Measurements from ENCODE around the gene NSF.
"Not testable (repeated sequence)": the region's sequence is repeated elsewhere in the genome, so short reads cannot be mapped to it uniquely, and the experiment has no call there.

The NSF gene

DNA sequence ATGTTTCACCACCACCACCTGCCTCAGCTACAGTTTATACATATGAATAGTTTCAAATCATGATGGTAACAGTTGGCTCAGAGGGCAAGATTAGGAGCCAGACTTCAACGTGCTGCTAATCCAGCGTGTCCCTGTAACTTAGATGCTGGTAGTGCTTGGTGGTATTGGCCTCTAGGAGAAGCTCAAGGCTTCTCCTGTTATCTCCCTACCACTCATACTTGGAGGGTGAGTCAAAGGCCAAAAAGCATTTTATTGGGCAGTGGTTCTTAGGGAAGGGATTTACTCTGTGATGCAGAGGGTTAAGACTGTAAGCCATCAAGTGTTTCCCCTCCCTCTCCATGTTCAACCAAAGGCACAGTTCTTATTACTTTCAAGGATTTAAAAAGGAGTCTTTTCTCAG is 82.3 kb downstream of the NSF start:
- CTCF ChIA-PET; POLR2A ChIA-PET (ENCODE audit: low non-redundant PET); DNase-seq (ENCODE audit: low spot score); H3K27ac ChIP-seq: not testable (repeated sequence)

DNA sequence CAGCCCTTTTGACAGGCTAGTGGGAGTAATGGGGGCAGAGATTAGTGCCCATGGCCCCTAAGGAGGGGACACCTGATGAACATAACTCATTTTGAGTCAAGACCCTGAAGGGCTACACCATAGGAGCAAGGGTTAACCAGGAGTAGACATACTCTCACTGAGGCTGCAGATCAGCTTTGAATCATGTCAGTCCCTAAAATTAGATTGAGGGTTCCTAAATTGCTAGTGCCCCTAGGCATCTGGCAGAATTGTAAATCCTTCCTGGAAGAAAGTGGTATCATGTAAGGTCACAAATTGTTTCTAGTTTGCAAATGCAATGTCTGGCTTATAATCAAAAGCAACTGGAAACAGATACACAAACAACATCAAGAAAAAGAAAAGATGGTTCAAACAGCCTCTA is 87.3 kb downstream of the NSF start:
- H3K27ac ChIP-seq; CTCF ChIA-PET; POLR2A ChIA-PET (ENCODE audit: low non-redundant PET); DNase-seq (ENCODE audit: low spot score): not testable (repeated sequence)

DNA sequence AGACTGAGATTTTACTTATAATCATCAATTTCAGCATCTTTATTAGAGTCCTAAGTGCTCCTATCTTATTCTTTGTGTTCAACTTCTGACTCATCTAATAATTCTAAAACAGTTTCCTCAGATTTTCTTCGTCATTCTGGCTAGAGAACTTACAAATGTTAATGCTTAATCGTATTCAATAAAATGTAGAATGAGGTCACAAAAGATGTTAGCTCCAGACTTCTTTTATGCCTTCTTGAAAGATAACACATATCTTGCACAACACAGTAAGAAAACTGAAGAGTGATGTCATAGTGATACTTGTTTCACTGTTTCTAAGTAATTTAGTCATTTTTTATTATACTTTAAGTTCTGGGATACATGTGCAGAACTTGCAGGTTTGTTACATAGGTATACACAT is 93.2 kb downstream of the NSF start:
- POLR2A ChIA-PET (ENCODE audit: low non-redundant PET); H3K27ac ChIP-seq; CTCF ChIA-PET; DNase-seq (ENCODE audit: low spot score): not testable (repeated sequence)

DNA sequence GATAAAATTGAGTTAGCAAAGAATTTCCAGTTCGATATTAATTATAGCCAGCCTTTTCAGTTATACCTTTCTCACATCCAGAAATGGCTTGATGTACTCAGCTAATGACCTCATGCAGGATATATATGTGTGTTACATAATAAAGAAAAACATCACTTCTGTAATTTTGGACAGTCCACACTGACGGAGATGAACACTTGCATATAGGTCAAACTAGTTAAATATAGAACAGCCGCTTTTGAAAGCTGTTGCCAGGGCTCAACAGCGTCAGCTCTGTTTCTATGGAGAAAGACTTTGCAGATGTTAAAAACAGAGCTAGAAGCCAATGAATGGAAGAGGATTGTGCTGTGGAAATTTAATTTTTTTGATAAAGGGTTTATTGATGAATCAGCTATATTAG is 94.8 kb downstream of the NSF start:
- POLR2A ChIA-PET (ENCODE audit: low non-redundant PET); CTCF ChIA-PET; H3K27ac ChIP-seq; DNase-seq (ENCODE audit: low spot score): not testable (repeated sequence)

DNA sequence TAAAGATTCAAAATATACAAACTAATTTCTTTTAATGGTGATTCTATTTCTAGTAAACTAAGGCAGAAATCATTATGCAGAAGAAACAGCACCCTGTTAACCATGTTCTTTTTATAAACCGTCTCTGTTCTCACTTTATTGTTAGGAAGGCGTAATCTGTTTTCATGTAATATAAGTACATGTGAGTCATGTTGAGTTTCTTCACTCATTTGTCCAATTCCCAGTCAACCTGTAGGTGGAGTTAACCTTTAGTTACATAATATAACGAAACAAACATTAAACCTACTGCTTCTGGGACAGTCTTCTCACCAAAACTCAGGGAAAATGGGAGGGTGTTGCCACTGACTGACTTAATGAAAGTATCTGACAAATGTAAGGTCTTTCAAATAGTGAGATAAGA is 101.7 kb downstream of the NSF start:
- POLR2A ChIA-PET (ENCODE audit: low non-redundant PET); DNase-seq (ENCODE audit: low spot score); CTCF ChIA-PET; H3K27ac ChIP-seq: not testable (repeated sequence)

DNA sequence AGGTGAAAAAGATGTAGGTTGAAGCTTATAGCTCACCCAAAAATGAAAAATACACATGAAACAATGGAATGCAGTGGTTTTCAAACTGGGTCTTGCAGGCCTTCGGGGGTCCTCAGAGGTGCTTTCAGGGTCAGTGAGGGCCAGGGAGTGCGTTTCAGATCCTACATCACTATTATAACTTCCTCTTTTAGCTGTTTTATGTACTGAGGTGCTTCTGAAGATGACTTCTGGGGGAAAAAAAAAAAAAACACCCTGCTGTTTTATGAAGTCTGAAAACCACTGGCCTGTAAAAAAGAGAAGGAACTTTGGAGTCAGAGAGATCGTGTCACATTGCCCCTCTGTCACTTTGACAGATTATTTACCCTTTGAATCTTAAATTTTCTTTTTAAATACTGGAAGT is 102.8 kb downstream of the NSF start:
- POLR2A ChIA-PET (ENCODE audit: low non-redundant PET); H3K27ac ChIP-seq; CTCF ChIA-PET; DNase-seq (ENCODE audit: low spot score): not testable (repeated sequence)

DNA sequence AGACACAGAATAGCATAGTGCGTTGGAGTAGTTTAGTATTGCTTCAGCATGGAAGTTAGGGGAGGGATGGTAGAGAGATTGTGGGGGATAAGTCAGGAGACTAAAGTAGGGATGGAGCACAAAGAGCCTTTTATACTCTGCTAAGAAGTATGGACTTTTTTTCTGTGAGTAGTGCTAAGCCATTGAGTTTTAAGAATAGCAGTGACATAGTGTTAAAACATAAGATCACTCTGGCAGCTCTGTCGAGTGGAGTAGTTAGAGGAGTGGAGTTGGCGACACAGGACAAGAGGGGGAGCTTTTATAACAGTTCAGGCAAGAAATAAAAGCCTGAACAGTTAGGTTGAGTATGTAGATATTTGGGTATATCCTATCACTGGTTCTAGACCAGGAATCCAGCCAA is 106.1 kb downstream of the NSF start:
- H3K27ac ChIP-seq; POLR2A ChIA-PET (ENCODE audit: low non-redundant PET); CTCF ChIA-PET: not testable (repeated sequence)

DNA sequence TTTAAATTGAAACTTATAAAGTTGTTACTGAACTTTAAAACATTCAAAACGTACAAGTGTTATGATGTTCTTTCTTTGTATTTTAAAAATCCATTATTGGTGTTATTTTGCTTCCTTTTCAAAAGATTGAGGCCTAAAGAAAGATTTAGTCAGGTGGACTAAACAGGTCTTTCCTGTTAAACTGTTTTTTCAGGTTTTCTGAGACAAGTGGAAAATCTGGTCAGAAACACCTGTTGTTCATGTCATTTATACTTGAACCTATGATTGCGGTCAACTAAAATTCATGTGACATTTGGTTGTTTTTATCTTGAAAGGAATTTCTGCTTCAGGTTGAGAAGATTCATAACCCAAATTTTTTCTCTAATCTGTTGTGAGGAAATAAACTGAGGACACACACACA is 108.5 kb downstream of the NSF start:
- H3K27ac ChIP-seq; POLR2A ChIA-PET (ENCODE audit: low non-redundant PET); CTCF ChIA-PET; DNase-seq (ENCODE audit: low spot score): not testable (repeated sequence)

More for the DNA sequence above, 106.1 kb downstream of the NSF start:
- DNase-seq (ENCODE audit: low spot score), result not testable (repeated sequence)

DNA sequence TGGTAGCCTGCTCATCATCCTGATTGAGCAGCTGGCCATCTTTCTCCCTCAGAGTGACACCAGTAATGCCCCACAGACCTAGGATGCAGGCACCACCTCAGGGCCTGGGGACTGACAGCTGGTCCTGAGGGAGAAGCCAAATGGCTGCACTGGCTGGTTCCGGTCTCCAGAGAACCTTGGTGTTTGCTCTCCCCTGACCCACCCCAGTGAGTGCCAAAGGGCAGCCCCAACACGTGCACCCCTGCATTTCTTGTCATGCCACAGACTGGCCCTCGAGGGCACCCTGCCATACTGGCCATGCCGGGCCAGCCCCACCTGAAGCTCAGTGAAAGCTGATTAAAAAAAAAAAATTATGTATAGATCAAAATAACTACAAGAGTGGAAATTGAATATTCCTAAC is 127.5 kb downstream of the NSF start:
- DNase-seq (ENCODE audit: low spot score), result no peak
- ChIA-PET POLR2A (ENCODE audit: low non-redundant PET) (no interaction called here), CTCF (no interaction called here)
- H3K27ac ChIP-seq, result no peak overlapping the region
- TF ChIP-seq, protein P1, sequence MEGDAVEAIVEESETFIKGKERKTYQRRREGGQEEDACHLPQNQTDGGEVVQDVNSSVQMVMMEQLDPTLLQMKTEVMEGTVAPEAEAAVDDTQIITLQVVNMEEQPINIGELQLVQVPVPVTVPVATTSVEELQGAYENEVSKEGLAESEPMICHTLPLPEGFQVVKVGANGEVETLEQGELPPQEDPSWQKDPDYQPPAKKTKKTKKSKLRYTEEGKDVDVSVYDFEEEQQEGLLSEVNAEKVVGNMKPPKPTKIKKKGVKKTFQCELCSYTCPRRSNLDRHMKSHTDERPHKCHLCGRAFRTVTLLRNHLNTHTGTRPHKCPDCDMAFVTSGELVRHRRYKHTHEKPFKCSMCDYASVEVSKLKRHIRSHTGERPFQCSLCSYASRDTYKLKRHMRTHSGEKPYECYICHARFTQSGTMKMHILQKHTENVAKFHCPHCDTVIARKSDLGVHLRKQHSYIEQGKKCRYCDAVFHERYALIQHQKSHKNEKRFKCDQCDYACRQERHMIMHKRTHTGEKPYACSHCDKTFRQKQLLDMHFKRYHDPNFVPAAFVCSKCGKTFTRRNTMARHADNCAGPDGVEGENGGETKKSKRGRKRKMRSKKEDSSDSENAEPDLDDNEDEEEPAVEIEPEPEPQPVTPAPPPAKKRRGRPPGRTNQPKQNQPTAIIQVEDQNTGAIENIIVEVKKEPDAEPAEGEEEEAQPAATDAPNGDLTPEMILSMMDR (conservative IDR thresholded peaks at IDR 0.05; ENCODE audit: low read depth), result no peak

DNA sequence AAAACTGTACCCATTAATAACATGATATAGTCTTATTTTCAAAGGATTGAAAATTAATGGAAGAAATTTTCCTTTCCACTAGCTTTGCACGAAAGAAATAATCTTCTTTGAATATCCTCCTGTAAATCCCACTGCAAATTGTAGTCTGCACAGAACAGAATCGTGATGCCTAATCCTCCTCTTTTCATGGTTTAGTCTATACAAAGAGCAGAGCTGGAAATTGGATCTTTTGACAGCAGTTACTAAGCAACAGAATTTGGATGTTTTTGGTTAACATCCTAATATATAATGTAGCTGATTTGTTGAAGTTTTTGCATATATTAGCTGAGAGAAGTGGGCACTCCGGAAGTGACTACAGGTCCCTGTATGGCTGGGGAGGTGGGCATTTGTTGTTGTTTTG is 129.4 kb downstream of the NSF start:
- no peak for DNase-seq (ENCODE audit: low spot score)
- POLR2A ChIA-PET (ENCODE audit: low non-redundant PET), result no interaction called here

DNA sequence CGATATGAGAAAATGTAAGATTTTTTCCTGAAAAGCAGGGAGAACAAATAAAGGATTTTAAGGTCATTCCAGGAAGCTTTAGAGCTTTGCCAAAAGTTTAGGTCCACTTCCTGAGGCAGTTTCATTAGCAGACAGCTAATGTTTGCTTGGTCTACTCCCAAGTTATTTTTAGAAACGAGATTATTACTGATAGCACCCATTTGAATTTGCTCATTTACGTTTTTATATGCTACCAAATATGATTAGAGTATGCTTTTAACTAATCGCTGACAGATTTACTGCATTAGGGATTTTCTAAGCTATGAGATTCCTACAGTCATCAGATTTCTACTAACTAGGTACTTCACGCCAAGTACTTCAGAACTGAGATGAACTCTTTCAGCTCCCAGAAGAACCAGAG is 129.9 kb downstream of the NSF start:
- no peak overlapping the region for H3K27ac ChIP-seq
- POLR2A ChIA-PET (ENCODE audit: low non-redundant PET), result no interaction called here
- TF ChIP-seq, protein P1 (conservative IDR thresholded peaks at IDR 0.05; ENCODE audit: low read depth), result no peak
- DNase-seq (ENCODE audit: low spot score), result no peak
- CTCF ChIA-PET, result interaction anchor here (0.7 kb wide), 1 partner anchor 673 kb away, joined by 3 read pairs; no protein-coding TSS in a partner anchor

More for the DNA sequence above, 129.4 kb downstream of the NSF start:
- TF ChIP-seq, protein P1 (conservative IDR thresholded peaks at IDR 0.05; ENCODE audit: low read depth), result no peak
- H3K27ac ChIP-seq, result no peak overlapping the region
- CTCF ChIA-PET, result interaction anchor here (0.7 kb wide), 1 partner anchor 673 kb away, joined by 3 read pairs; no protein-coding TSS in a partner anchor
